HepG2 (cell line): Measurements from ENCODE around the gene PSMD1. TPM values are rescaled to one million over a fixed set of nuclear protein-coding genes. Genes with fewer than 3 reads are reported as not detected.

Source experiments
- ATAC-seq: fragments of 200-7000 bp; cut with Tn5 transposase; 3 replicates; pipeline ENCODE4 v1.9.1; 2020; ENCODE audit warnings: mild to moderate bottlenecking, moderate library complexity
- BruUV-seq: library from RNA; stranded (reverse); fragments of 400-500 nt; replicated peaks from 2 replicates; lab custom pipeline; 2021; lab: Mats Ljungman, UMichigan
- CTCF ChIA-PET: fragments of 300-600 bp; formaldehyde crosslinking; extraction: SDS; loops from one replicate; lab custom pipeline; 2021; ENCODE audit warnings: low total read pairs, inconsistent platforms, low intra/inter-chr PET ratio; lab: Yijun Ruan, JAX
- POLR2A ChIA-PET: fragments of 350-600 bp; sonication (Branson Sonifier 250); formaldehyde crosslinking; loops from one replicate; lab custom pipeline; 2020; ENCODE audit warnings: antibody characterized with exemption, inconsistent platforms; lab: Yijun Ruan, JAX
- DNase-seq: peaks from one replicate; pipeline ENCODE4 v3.0.0-alpha.2; 2015; ENCODE audit warnings: low spot score
- FAIRE-seq: peaks from 3 replicates; lab custom pipeline; 2011; peaks lifted over from hg19 to GRCh38; lab: Jason Lieb, UNC
- H2AFZ ChIP-seq: one replicate; pipeline ENCODE4 v1.6.1; 2011; ENCODE audit warnings: low read length, inconsistent platforms
- H3K27ac ChIP-seq: fragments of 300-600 bp; 3 replicates; pipeline ENCODE4 v1.8.0; 2011; ENCODE audit warnings: mixed run types, mild to moderate bottlenecking, mixed read lengths, low read length, inconsistent platforms; ENCODE audit not compliant: insufficient read depth; ENCODE audit errors: extremely low read length
- H3K27me3 ChIP-seq, 2 experiments: fragments of 200-600 bp in 1 of 2; 2 replicates in 1 of 2; 3 replicates in 1 of 2; pipeline versions ENCODE4 v1.6.0 to v1.8.0; 2011; ENCODE audit warnings: low read length in 2 of 2, mild to moderate bottlenecking in 2 of 2, moderate library complexity in 2 of 2, inconsistent platforms in 1 of 2; ENCODE audit not compliant: insufficient read depth in 2 of 2, control insufficient read depth in 1 of 2
- H3K36me3 ChIP-seq, 2 experiments: fragments of 200-600 bp in 1 of 2; replicated peaks in 1 of 2; 2 replicates in 1 of 2; 3 replicates in 1 of 2; pipeline versions ENCODE4 v1.5.1 to v1.8.0; 2011; ENCODE audit warnings: low read length in 2 of 2, inconsistent platforms in 1 of 2; ENCODE audit not compliant: insufficient read depth in 2 of 2, control insufficient read depth in 1 of 2
- H3K4me1 ChIP-seq: 2 replicates; pipeline ENCODE4 v1.5.1; 2012; ENCODE audit warnings: low read length, inconsistent platforms; ENCODE audit not compliant: insufficient read depth
- H3K4me2 ChIP-seq: 2 replicates; pipeline ENCODE4 v1.6.0; 2011; ENCODE audit warnings: low read depth, low read length, inconsistent platforms
- H3K4me3 ChIP-seq, 3 experiments: fragments of 200-600 bp in 1 of 3; sonication (generic), shearing (Covaris generic) in 1 of 3; replicated peaks in 1 of 3; 2 replicates each; pipeline ENCODE4 v1.5.1; 2011 to 2016; ENCODE audit warnings: low read length in 3 of 3, inconsistent platforms in 2 of 3, low read depth in 2 of 3, mild to moderate bottlenecking in 2 of 3, control low read depth in 1 of 3, mixed read lengths in 1 of 3; ENCODE audit not compliant: insufficient read depth in 1 of 3
- H3K79me2 ChIP-seq: one replicate; pipeline ENCODE4 v1.6.1; 2011; ENCODE audit warnings: low read length, inconsistent platforms; ENCODE audit not compliant: insufficient read depth
- H3K9ac ChIP-seq: 2 replicates; pipeline ENCODE4 v1.6.0; 2011; ENCODE audit warnings: mild to moderate bottlenecking, low read depth, low read length, inconsistent platforms; ENCODE audit not compliant: insufficient read depth
- H3K9me3 ChIP-seq: 2 replicates; pipeline ENCODE4 v1.5.1; 2012; ENCODE audit warnings: mild to moderate bottlenecking, low read length
- H4K20me1 ChIP-seq: 2 replicates; pipeline ENCODE4 v1.6.0; 2011; ENCODE audit warnings: inconsistent platforms, mild to moderate bottlenecking, low read length, moderate library complexity; ENCODE audit not compliant: insufficient read depth
- GATAD1 ChIP-seq: IDR thresholded peaks from 2 replicates; pipeline ENCODE4 v1.6.1; 2016; ENCODE audit warnings: missing genetic modification reagents, missing compliant biosample characterization
- JUN ChIP-seq: sonication (generic); formaldehyde crosslinking; IDR thresholded peaks from 2 replicates; pipeline ENCODE4 v1.4.0; 2020; ENCODE audit warnings: mild to moderate bottlenecking, missing genetic modification reagents
- SIX4 ChIP-seq: sonication (generic); formaldehyde crosslinking; IDR thresholded peaks from 2 replicates; pipeline ENCODE4 v1.4.0; 2020; ENCODE audit warnings: missing genetic modification reagents
- XBP1 ChIP-seq: sonication (generic); formaldehyde crosslinking; IDR thresholded peaks from 2 replicates; pipeline ENCODE4 v1.5.0; 2020; ENCODE audit warnings: missing genetic modification reagents
- ZNF232 ChIP-seq: sonication (generic); formaldehyde crosslinking; IDR thresholded peaks from 2 replicates; pipeline ENCODE4 v1.4.0; 2020; ENCODE audit warnings: missing genetic modification reagents, borderline replicate concordance
- ZNF33B ChIP-seq: sonication (generic); formaldehyde crosslinking; IDR thresholded peaks from 2 replicates; pipeline ENCODE4 v1.5.1; 2020; ENCODE audit warnings: mild to moderate bottlenecking, missing genetic modification reagents
- ZNF503 ChIP-seq: sonication (generic); formaldehyde crosslinking; IDR thresholded peaks from 2 replicates; pipeline ENCODE4 v1.4.0; 2020; ENCODE audit warnings: missing genetic modification reagents
- ZNF567 ChIP-seq: sonication (generic); formaldehyde crosslinking; IDR thresholded peaks from 2 replicates; pipeline ENCODE4 v1.8.1; 2023; ENCODE audit warnings: mild to moderate bottlenecking, missing genetic modification reagents, borderline replicate concordance
- ZNF674 ChIP-seq: sonication (generic); formaldehyde crosslinking; IDR thresholded peaks from 2 replicates; pipeline ENCODE4 v1.5.0; 2020; ENCODE audit warnings: low read depth, mild to moderate bottlenecking, missing genetic modification reagents
- ZNF792 ChIP-seq: IDR thresholded peaks from 2 replicates; pipeline ENCODE4 v1.6.1; 2016
- ZNF800 ChIP-seq: sonication (generic); formaldehyde crosslinking; IDR thresholded peaks from 2 replicates; pipeline ENCODE4 v1.4.0; 2020; ENCODE audit warnings: missing genetic modification reagents
- ZNF839 ChIP-seq: sonication (generic); formaldehyde crosslinking; IDR thresholded peaks from 2 replicates; pipeline ENCODE4 v1.4.0; 2020; ENCODE audit warnings: missing genetic modification reagents, mild to moderate bottlenecking, borderline replicate concordance
- WGBS: methylation state at CpG from one replicate; pipeline ENCODE4 v1.1.6; 2017; ENCODE audit warnings: low lambda C conversion rate; 5-methylcytosine and 5-hydroxymethylcytosine counted together
- in situ Hi-C: cut with HindIII; loops from 2 replicates; pipeline ENCODE4 v1.10.0; 2017; ENCODE audit warnings: low pct_unique_long_range_greater_than_20kb; ENCODE audit not compliant: extremely low pct_ligation_motif_present
- intact Hi-C: fragments of 100-400 bp; cut with micrococcal nuclease; formaldehyde crosslinking; loops from one replicate; pipeline ENCODE4 v1.10.0; 2022; ENCODE audit not compliant: unreplicated experiment
- polyA plus RNA-seq, 8 experiments: library from polyadenylated mRNA; depleted of rRNA in 3 of 8; stranded (reverse) in 7 of 8; unstranded in 1 of 8; fragments of >200 nt; fragmentation: Illumina TruSeq in 4 of 8; extraction: Trizol in 4 of 8; gene quantifications; 2 replicates each; pipeline versions ENCODE4 v1.2.1 to v1.2.3, GENCODE V29; 2011 to 2016; ENCODE audit warnings: low read depth in 4 of 8, missing spikeins in 1 of 8, mixed read lengths in 1 of 8; ENCODE audit not compliant: insufficient read depth in 1 of 8
- total RNA-seq, 5 experiments: library from RNA; depleted of rRNA; stranded (reverse); fragments of >200 nt; fragmentation: Illumina TruSeq; extraction: Trizol; gene quantifications; 2 replicates each; pipeline ENCODE4 v1.2.3, GENCODE V29; 2016; ENCODE audit warnings: low read depth in 1 of 5
- TF ChIP-seq, protein P1 (sequence below): sonication (generic); formaldehyde crosslinking; IDR thresholded peaks from 2 replicates; pipeline ENCODE4 v1.4.0; 2020; ENCODE audit warnings: mild to moderate bottlenecking, missing genetic modification reagents
- TF ChIP-seq, protein P2 (sequence below): sonication (generic); formaldehyde crosslinking; IDR thresholded peaks from 2 replicates; pipeline ENCODE4 v1.4.0; 2020; ENCODE audit warnings: missing genetic modification reagents, borderline replicate concordance

Gene PSMD1
- total and polyA plus RNA-seq, 2 of the 13 experiments (the other 11 are each of a cell fraction or from before 2014, with no cell fraction given): 136 to 191 TPM

DNA sequence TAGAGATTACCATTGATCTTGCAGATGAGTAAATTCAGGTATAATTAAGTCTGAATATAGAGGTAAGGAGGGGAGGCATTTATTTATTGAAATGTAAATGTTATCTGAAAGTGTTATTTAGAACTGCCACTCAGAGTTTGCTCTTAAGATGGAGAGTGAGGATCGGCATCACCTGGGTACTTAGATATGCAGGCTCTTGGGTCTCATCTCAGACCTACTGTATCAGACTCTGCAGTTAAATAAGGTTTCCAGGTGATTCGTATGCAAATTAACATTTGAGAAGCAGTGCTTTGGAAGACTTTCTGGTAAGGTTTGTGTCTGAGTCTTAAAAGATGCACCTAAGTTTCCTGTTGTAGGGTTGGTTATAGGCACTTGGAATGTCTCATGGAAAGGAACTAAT, 59.0 kb downstream of the PSMD1 start (continued):
- TF ChIP-seq XBP1 (CRISPR knock-in tag) (no peak), GATAD1 (CRISPR knock-in tag) (no peak), JUN (CRISPR knock-in tag) (no peak), SIX4 (CRISPR knock-in tag) (no peak)

GRCh38 chr2:231117148-231117547, 60.5 kb downstream of the PSMD1 start:
- WGBS: 25% methylated on average over 1 of the region's 1 CpG
- TF ChIP-seq ZNF503 (no peak), ZNF792 (CRISPR knock-in tag) (no peak), ZNF232 (CRISPR knock-in tag) (no peak), ZNF674 (CRISPR knock-in tag) (no peak), ZNF33B (CRISPR knock-in tag) (no peak), ZNF800 (CRISPR knock-in tag) (no peak), ZNF839 (CRISPR knock-in tag) (no peak), ZNF567 (CRISPR knock-in tag) (no peak)
- TF ChIP-seq, protein P1, sequence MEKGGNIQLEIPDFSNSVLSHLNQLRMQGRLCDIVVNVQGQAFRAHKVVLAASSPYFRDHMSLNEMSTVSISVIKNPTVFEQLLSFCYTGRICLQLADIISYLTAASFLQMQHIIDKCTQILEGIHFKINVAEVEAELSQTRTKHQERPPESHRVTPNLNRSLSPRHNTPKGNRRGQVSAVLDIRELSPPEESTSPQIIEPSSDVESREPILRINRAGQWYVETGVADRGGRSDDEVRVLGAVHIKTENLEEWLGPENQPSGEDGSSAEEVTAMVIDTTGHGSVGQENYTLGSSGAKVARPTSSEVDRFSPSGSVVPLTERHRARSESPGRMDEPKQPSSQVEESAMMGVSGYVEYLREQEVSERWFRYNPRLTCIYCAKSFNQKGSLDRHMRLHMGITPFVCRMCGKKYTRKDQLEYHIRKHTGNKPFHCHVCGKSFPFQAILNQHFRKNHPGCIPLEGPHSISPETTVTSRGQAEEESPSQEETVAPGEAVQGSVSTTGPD: no peak
- TF ChIP-seq, protein P2, sequence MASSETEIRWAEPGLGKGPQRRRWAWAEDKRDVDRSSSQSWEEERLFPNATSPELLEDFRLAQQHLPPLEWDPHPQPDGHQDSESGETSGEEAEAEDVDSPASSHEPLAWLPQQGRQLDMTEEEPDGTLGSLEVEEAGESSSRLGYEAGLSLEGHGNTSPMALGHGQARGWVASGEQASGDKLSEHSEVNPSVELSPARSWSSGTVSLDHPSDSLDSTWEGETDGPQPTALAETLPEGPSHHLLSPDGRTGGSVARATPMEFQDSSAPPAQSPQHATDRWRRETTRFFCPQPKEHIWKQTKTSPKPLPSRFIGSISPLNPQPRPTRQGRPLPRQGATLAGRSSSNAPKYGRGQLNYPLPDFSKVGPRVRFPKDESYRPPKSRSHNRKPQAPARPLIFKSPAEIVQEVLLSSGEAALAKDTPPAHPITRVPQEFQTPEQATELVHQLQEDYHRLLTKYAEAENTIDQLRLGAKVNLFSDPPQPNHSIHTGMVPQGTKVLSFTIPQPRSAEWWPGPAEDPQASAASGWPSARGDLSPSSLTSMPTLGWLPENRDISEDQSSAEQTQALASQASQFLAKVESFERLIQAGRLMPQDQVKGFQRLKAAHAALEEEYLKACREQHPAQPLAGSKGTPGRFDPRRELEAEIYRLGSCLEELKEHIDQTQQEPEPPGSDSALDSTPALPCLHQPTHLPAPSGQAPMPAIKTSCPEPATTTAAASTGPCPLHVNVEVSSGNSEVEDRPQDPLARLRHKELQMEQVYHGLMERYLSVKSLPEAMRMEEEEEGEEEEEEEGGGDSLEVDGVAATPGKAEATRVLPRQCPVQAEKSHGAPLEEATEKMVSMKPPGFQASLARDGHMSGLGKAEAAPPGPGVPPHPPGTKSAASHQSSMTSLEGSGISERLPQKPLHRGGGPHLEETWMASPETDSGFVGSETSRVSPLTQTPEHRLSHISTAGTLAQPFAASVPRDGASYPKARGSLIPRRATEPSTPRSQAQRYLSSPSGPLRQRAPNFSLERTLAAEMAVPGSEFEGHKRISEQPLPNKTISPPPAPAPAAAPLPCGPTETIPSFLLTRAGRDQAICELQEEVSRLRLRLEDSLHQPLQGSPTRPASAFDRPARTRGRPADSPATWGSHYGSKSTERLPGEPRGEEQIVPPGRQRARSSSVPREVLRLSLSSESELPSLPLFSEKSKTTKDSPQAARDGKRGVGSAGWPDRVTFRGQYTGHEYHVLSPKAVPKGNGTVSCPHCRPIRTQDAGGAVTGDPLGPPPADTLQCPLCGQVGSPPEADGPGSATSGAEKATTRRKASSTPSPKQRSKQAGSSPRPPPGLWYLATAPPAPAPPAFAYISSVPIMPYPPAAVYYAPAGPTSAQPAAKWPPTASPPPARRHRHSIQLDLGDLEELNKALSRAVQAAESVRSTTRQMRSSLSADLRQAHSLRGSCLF (CRISPR knock-in tag): no peak

More at GRCh38 chr2:231117148-231117547, 60.5 kb downstream of the PSMD1 start:
- Histone ChIP-seq H4K20me1 (no peaks in the 10 kb centered on the region), H3K4me1 (peaks cover 10% of the 10 kb centered on the region), H3K9me3 (no peaks in the 10 kb centered on the region), H3K9ac (no peak overlapping the region), H3K79me2 (no peaks in the 10 kb centered on the region), H3K36me3 (peaks cover 5 to 17% of the 10 kb centered on the region in 2 experiments), H3K4me3 (no peak overlapping the region), H2AFZ (no peak overlapping the region), H3K4me2 (no peak overlapping the region), H3K27ac (no peak overlapping the region), H3K27me3 (no peaks in the 10 kb centered on the region)
- ChIA-PET CTCF (no interaction called here), POLR2A (no interaction called here)
- FAIRE-seq: no peak
- BruUV-seq: no TSS peak
- DNase-seq: no peak
- no peak for ATAC-seq
- in situ Hi-C loops: no loop called here
- intact Hi-C loops: no loop called here
